ENCODE results near the gene AMOTL1.

AMOTL1 gene

DNA sequence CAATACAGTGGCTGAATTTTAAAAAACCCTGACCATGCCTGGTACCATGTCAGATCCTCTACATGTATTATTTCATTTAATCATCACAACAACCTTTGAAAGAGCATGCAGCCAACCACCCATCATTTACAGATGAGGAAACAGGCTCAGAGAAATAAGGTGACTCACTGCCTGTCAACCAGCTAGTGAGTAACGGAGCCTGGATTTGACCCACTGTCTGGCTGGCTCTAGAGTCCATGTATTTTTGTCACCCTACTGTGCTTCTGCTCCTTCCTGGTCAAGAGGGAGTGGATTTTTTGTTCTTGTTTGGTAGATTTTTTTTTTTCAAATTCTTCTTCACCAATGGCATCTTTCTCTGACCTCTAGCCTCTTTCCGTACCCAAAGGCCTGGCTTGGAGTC is 127.8 kb downstream of the AMOTL1 start:
- H3K9me3 ChIP-seq (ENCODE audit: severe bottlenecking), result no peaks in the 10 kb centered on the region
- no peak overlapping the region for H3K4me3 ChIP-seq (ENCODE audit: low read depth, low read length)
- H3K36me3 ChIP-seq, result no peaks in the 10 kb centered on the region
- no peaks in the 10 kb centered on the region for H3K27me3 ChIP-seq (ENCODE audit: insufficient read depth, low read depth, severe bottlenecking)
- no peak overlapping the region for H3K27ac ChIP-seq
- TF ChIP-seq, protein P1, sequence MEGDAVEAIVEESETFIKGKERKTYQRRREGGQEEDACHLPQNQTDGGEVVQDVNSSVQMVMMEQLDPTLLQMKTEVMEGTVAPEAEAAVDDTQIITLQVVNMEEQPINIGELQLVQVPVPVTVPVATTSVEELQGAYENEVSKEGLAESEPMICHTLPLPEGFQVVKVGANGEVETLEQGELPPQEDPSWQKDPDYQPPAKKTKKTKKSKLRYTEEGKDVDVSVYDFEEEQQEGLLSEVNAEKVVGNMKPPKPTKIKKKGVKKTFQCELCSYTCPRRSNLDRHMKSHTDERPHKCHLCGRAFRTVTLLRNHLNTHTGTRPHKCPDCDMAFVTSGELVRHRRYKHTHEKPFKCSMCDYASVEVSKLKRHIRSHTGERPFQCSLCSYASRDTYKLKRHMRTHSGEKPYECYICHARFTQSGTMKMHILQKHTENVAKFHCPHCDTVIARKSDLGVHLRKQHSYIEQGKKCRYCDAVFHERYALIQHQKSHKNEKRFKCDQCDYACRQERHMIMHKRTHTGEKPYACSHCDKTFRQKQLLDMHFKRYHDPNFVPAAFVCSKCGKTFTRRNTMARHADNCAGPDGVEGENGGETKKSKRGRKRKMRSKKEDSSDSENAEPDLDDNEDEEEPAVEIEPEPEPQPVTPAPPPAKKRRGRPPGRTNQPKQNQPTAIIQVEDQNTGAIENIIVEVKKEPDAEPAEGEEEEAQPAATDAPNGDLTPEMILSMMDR (IDR thresholded peaks at IDR 0.05; ENCODE audit: low read depth, low read length), result no peak
- DNase-seq, result no peak

DNA sequence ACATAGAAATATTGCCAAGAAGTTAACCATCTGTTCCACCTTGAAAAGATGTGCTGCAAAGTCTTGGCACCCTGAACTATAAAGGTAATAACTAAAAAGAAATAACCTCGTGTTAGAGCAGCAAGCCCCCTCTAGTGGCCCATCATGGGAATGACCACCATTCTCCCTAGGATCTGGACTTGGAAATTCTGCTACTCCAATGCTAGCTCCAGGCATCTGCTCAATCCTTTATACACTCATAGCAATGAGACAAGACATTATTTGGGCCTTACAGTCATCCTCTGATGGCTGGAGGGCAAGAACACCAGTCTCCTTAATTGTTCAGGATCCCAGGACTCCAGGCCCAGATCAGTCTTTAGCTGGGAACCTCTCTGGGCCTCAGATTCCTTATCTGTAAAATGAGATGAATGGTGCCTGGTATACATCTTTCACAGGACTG is 129.2 kb downstream of the AMOTL1 start:
- Histone ChIP-seq H3K27me3 (ENCODE audit: insufficient read depth, low read depth, severe bottlenecking) (no peaks in the 10 kb centered on the region), H3K36me3 (no peaks in the 10 kb centered on the region), H3K4me3 (ENCODE audit: low read depth, low read length) (no peak overlapping the region), H3K9me3 (ENCODE audit: severe bottlenecking) (no peaks in the 10 kb centered on the region), H3K27ac (no peak overlapping the region)
- peak; percentile 54 for DNase-seq
- TF ChIP-seq, protein P1 (IDR thresholded peaks at IDR 0.05; ENCODE audit: low read depth, low read length), result peak; percentile 73

DNA sequence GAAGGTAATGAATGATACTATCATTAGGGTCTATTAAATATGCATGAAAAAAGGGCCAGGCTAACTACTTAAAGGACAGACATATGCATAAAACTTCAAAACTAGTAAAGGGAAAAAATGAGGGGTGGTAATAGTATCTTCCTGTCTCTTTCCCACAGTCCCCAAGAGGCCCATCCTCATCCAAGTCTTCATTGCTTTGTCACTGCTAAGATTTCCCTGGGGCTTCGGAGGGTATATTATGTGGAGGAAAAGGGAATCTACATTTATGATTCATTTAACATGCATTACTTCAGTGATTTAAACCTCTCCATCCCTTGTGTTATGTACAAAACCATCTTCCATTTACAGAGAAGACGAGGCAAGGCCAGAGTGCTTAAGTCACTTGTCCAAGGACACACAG is 139.1 kb downstream of the AMOTL1 start:
- H3K27me3 ChIP-seq (ENCODE audit: insufficient read depth, low read depth, severe bottlenecking), result no peaks in the 10 kb centered on the region
- TF ChIP-seq, protein P1 (IDR thresholded peaks at IDR 0.05; ENCODE audit: low read depth, low read length), result no peak
- no peaks in the 10 kb centered on the region for H3K36me3 ChIP-seq
- DNase-seq, result no peak
- no peak overlapping the region for H3K27ac ChIP-seq
- no peaks in the 10 kb centered on the region for H3K9me3 ChIP-seq (ENCODE audit: severe bottlenecking)
- no peak overlapping the region for H3K4me3 ChIP-seq (ENCODE audit: low read depth, low read length)

DNA sequence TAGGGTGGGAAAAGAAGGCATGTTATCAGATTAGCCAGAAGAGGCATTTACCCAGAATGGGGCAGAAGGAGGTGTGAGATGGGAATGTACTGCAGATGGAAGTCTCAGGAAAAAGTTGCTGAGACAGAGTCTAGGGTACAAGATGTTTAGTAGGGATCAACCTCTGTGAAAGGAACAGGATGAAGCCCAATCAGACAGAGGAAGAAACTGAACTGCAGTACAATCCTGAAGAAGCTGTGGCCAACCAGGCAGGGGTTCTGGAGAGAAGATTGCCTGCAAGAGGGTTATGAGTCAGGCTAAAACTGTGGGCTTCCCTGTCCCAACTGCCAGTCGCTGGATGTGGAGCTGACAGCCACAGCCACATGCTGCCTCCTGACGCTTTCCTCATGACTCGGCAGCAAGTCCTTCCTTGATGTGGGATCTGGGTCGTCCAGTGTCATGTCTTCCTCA is 141.2 kb downstream of the AMOTL1 start:
- Histone ChIP-seq H3K4me3 (ENCODE audit: low read depth, low read length) (no peak overlapping the region), H3K27ac (no peak overlapping the region), H3K27me3 (ENCODE audit: insufficient read depth, low read depth, severe bottlenecking) (no peaks in the 10 kb centered on the region), H3K9me3 (ENCODE audit: severe bottlenecking) (no peaks in the 10 kb centered on the region), H3K36me3 (no peaks in the 10 kb centered on the region)
- no peak for DNase-seq
- TF ChIP-seq, protein P1 (IDR thresholded peaks at IDR 0.05; ENCODE audit: low read depth, low read length), result no peak

DNA sequence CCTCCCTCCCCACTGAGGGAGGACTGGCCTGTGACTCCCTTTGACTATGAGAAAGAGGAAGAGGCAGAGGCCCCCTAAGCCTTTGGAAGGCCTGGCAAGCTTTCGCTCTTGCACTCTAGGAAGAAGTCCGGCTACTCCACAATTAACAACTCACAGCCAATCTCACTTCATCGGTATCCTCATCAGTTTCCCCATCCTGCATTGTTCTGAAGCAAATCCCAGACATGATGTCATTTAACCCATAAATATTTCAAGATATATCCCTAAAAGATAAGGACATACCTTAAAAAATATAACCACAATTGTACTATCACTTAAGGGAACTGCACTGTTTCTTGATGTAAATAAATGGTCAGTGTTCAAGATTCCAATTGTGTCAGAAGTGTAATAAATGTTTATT is 142.1 kb downstream of the AMOTL1 start:
- Histone ChIP-seq H3K27me3 (ENCODE audit: insufficient read depth, low read depth, severe bottlenecking) (no peaks in the 10 kb centered on the region), H3K27ac (no peak overlapping the region), H3K9me3 (ENCODE audit: severe bottlenecking) (no peaks in the 10 kb centered on the region), H3K4me3 (ENCODE audit: low read depth, low read length) (no peak overlapping the region), H3K36me3 (no peaks in the 10 kb centered on the region)
- no peak for DNase-seq
- TF ChIP-seq, protein P1 (IDR thresholded peaks at IDR 0.05; ENCODE audit: low read depth, low read length), result no peak

DNA sequence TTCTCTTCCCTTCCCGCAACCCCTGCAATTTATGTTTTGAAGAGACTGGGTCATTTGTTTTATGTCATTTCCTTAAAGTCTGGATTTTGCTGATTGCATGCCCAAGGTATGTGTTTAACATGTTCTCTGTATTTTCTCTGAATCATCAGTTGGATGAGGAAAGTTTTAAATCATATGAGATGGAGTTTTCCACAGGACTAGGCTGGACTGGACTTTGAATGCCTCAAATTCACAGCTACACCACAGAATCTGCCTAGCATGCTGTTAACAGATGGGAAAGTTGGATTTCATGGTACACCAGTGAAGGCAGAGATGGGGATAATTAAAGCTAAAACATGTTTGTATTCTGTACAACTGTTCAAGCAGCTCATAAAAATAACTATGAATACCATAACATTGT is 142.6 kb downstream of the AMOTL1 start:
- no peak for DNase-seq
- Histone ChIP-seq H3K27me3 (ENCODE audit: insufficient read depth, low read depth, severe bottlenecking) (no peaks in the 10 kb centered on the region), H3K36me3 (no peaks in the 10 kb centered on the region), H3K9me3 (ENCODE audit: severe bottlenecking) (no peaks in the 10 kb centered on the region), H3K4me3 (ENCODE audit: low read depth, low read length) (no peak overlapping the region), H3K27ac (no peak overlapping the region)
- TF ChIP-seq, protein P1 (IDR thresholded peaks at IDR 0.05; ENCODE audit: low read depth, low read length), result no peak
